ENCODE measurements around the gene ARL15.
A peak's percentile ranks its signal among the peaks of the same experiment; 100 is the strongest.

The ARL15 gene

DNA sequence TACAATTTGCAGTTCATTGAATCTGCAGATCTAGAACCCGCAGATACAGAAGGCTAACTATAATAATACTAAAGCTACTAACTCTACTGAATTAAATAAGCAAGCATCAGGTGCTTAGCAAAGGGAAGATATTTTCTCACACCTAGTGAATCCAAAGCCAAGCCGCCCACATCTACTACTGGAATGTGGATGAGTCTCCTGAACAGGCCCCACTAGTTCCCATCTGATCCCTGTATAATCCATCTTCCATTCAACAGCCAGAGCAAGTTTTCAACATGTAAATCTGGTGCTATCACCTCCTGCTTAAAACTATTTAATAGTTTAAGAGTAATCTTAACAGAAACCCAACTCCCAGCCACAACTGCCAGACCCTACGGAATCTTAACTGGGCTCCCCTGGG is 18.9 kb downstream of the ARL15 start:
- Histone ChIP-seq H3K4me2 (ENCODE audit: insufficient read depth, low read length) (no peak overlapping the region), H3K27me3 (ENCODE audit: insufficient read depth, low read length, poor library complexity) (no peaks in the 10 kb centered on the region), H2AFZ (ENCODE audit: low read depth, low read length) (no peak overlapping the region), H4K20me1 (ENCODE audit: insufficient read depth, low read length) (peaks cover 19% of the 10 kb centered on the region; the same call in 1 of the 2 replicates), H3K79me2 (ENCODE audit: insufficient read depth, low read length) (no peaks in the 10 kb centered on the region), H3K4me3 (ENCODE audit: low read depth in 1 of 2, low read length in 2 of 2) (no peak overlapping the region), H3K4me1 (ENCODE audit: insufficient read depth, low read length) (no peaks in the 10 kb centered on the region), H3K27ac (ENCODE audit: low read length) (no peak overlapping the region), H3K9ac (ENCODE audit: low read depth, low read length) (no peak overlapping the region), H3K36me3 (ENCODE audit: insufficient read depth, low read length) (no peaks in the 10 kb centered on the region), H3K9me3 (ENCODE audit: insufficient read depth, low read length, severe bottlenecking) (no peaks in the 10 kb centered on the region)
- no peak for ATAC-seq (ENCODE audit: insufficient read depth, low read depth)
- TF ChIP-seq EZH2 (IDR thresholded peaks at IDR 0.05; ENCODE audit: borderline replicate concordance, low read depth, low read length, severe bottlenecking), result no peak
- TF ChIP-seq, protein P1, sequence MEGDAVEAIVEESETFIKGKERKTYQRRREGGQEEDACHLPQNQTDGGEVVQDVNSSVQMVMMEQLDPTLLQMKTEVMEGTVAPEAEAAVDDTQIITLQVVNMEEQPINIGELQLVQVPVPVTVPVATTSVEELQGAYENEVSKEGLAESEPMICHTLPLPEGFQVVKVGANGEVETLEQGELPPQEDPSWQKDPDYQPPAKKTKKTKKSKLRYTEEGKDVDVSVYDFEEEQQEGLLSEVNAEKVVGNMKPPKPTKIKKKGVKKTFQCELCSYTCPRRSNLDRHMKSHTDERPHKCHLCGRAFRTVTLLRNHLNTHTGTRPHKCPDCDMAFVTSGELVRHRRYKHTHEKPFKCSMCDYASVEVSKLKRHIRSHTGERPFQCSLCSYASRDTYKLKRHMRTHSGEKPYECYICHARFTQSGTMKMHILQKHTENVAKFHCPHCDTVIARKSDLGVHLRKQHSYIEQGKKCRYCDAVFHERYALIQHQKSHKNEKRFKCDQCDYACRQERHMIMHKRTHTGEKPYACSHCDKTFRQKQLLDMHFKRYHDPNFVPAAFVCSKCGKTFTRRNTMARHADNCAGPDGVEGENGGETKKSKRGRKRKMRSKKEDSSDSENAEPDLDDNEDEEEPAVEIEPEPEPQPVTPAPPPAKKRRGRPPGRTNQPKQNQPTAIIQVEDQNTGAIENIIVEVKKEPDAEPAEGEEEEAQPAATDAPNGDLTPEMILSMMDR (IDR thresholded peaks at IDR 0.05; ENCODE audit: borderline replicate concordance, extremely low read depth, low read length, poor library complexity, severe bottlenecking), result no peak
- no peak for DNase-seq

- Histone ChIP-seq H3K9ac (ENCODE audit: low read depth, low read length) (no peak overlapping the region), H3K27me3 (ENCODE audit: insufficient read depth, low read length, poor library complexity) (no peaks in the 10 kb centered on the region), H3K36me3 (ENCODE audit: insufficient read depth, low read length) (no peaks in the 10 kb centered on the region), H2AFZ (ENCODE audit: low read depth, low read length) (no peak overlapping the region), H3K79me2 (ENCODE audit: insufficient read depth, low read length) (no peaks in the 10 kb centered on the region), H3K4me1 (ENCODE audit: insufficient read depth, low read length) (no peaks in the 10 kb centered on the region), H4K20me1 (ENCODE audit: insufficient read depth, low read length) (peaks cover 14% of the 10 kb centered on the region; the same call in 1 of the 2 replicates), H3K27ac (ENCODE audit: low read length) (no peak overlapping the region), H3K4me2 (ENCODE audit: insufficient read depth, low read length) (no peak overlapping the region), H3K4me3 (ENCODE audit: low read depth in 1 of 2, low read length in 2 of 2) (no peak overlapping the region), H3K9me3 (ENCODE audit: insufficient read depth, low read length, severe bottlenecking) (no peaks in the 10 kb centered on the region)
- ATAC-seq (ENCODE audit: insufficient read depth, low read depth) (peak; percentile 52; the same call in 1 of the 3 replicates), DNase-seq (no peak)
- no peak for TF ChIP-seq EZH2 (IDR thresholded peaks at IDR 0.05; ENCODE audit: borderline replicate concordance, low read depth, low read length, severe bottlenecking)
- TF ChIP-seq, protein P1 (IDR thresholded peaks at IDR 0.05; ENCODE audit: borderline replicate concordance, extremely low read depth, low read length, poor library complexity, severe bottlenecking), result no peak
Measured at GRCh38 chr5:54289769-54290168, 20.6 kb downstream of the ARL15 start.

GRCh38 chr5:54288568-54289217 is 21.7 kb downstream of the ARL15 start:
- Histone ChIP-seq H3K4me2 (ENCODE audit: insufficient read depth, low read length) (no peak overlapping the region), H3K27me3 (ENCODE audit: insufficient read depth, low read length, poor library complexity) (no peaks in the 10 kb centered on the region), H3K4me3 (ENCODE audit: low read depth in 1 of 2, low read length in 2 of 2) (no peak overlapping the region), H3K27ac (ENCODE audit: low read length) (no peak overlapping the region), H3K79me2 (ENCODE audit: insufficient read depth, low read length) (no peaks in the 10 kb centered on the region), H4K20me1 (ENCODE audit: insufficient read depth, low read length) (peaks cover 5% of the 10 kb centered on the region; the same call in 1 of the 2 replicates), H3K36me3 (ENCODE audit: insufficient read depth, low read length) (no peaks in the 10 kb centered on the region), H3K9ac (ENCODE audit: low read depth, low read length) (no peak overlapping the region), H3K4me1 (ENCODE audit: insufficient read depth, low read length) (no peaks in the 10 kb centered on the region), H3K9me3 (ENCODE audit: insufficient read depth, low read length, severe bottlenecking) (no peaks in the 10 kb centered on the region), H2AFZ (ENCODE audit: low read depth, low read length) (no peak overlapping the region)
- ATAC-seq (ENCODE audit: insufficient read depth, low read depth) (no peak), DNase-seq (no peak)
- TF ChIP-seq, protein P1 (IDR thresholded peaks at IDR 0.05; ENCODE audit: borderline replicate concordance, extremely low read depth, low read length, poor library complexity, severe bottlenecking), result no peak
- no peak for TF ChIP-seq EZH2 (IDR thresholded peaks at IDR 0.05; ENCODE audit: borderline replicate concordance, low read depth, low read length, severe bottlenecking)
